DOHH2 (cell line): ENCODE data around the gene GCNA.

ENCODE experiments used
- EZH2phosphoT487 ChIP-seq: fragments of 200-600 bp; sonication (generic); IDR thresholded peaks from 2 replicates; pipeline ENCODE4 v1.6.1; 2017; ENCODE audit warnings: borderline replicate concordance, mild to moderate bottlenecking, antibody characterized with exemption, low read length, moderate library complexity, mixed read lengths
- TF ChIP-seq, protein P1 (sequence below): fragments of 200-600 bp; sonication (generic); IDR thresholded peaks from one replicate; pipeline ENCODE4 v1.5.1; 2014; ENCODE audit warnings: antibody characterized with exemption, mild to moderate bottlenecking, low read depth, low read length; ENCODE audit not compliant: poor library complexity, severe bottlenecking

- TF ChIP-seq, protein P1, sequence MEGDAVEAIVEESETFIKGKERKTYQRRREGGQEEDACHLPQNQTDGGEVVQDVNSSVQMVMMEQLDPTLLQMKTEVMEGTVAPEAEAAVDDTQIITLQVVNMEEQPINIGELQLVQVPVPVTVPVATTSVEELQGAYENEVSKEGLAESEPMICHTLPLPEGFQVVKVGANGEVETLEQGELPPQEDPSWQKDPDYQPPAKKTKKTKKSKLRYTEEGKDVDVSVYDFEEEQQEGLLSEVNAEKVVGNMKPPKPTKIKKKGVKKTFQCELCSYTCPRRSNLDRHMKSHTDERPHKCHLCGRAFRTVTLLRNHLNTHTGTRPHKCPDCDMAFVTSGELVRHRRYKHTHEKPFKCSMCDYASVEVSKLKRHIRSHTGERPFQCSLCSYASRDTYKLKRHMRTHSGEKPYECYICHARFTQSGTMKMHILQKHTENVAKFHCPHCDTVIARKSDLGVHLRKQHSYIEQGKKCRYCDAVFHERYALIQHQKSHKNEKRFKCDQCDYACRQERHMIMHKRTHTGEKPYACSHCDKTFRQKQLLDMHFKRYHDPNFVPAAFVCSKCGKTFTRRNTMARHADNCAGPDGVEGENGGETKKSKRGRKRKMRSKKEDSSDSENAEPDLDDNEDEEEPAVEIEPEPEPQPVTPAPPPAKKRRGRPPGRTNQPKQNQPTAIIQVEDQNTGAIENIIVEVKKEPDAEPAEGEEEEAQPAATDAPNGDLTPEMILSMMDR, result no peak
- no peak for TF ChIP-seq EZH2phosphoT487
These were observed 22.2 kb upstream of the GCNA start for GRCh38 chrX:71556036-71556435.
